Activated naive CD8-positive, alpha-beta T cell treated with anti-CD3 and anti-CD28 coated beads, Interleukin-2, amount 50 U/mL, for 24 hours (primary cell): ENCODE data around the gene VTI1A.
A peak's percentile ranks its signal among the peaks of the same experiment; 100 is the strongest.
"Not testable (repeated sequence)": the region's sequence is repeated elsewhere in the genome, so short reads cannot be mapped to it uniquely, and the experiment has no call there.

Experiments
- ATAC-seq: fragments of 150-1000 bp; cut with Tn5 transposase; one replicate; pipeline ENCODE4 v1.10.0; 2021
- DNase-seq: peaks from one replicate; pipeline ENCODE4 v3.0.0; 2021
- H3K27ac Mint-ChIP-seq: one replicate; pipeline ENCODE4 v1.8.0; 2021; ENCODE audit warnings: mild to moderate bottlenecking, mixed read lengths
- H3K27me3 Mint-ChIP-seq: one replicate; pipeline ENCODE4 v1.8.0; 2021; ENCODE audit warnings: mixed read lengths
- H3K36me3 Mint-ChIP-seq: one replicate; pipeline ENCODE4 v1.8.0; 2021; ENCODE audit warnings: low read depth, mixed read lengths
- H3K4me1 Mint-ChIP-seq: one replicate; pipeline ENCODE4 v1.8.0; 2021; ENCODE audit warnings: mixed read lengths
- H3K4me3 Mint-ChIP-seq: one replicate; pipeline ENCODE4 v1.8.0; 2021; ENCODE audit warnings: mild to moderate bottlenecking, moderate library complexity, mixed read lengths
- H3K9me3 Mint-ChIP-seq: one replicate; pipeline ENCODE4 v1.8.0; 2021; ENCODE audit warnings: mixed read lengths

The VTI1A gene

GRCh38 chr10:112434988-112435619, 11.9 kb upstream of the VTI1A start:
- no peak overlapping the region for H3K27ac Mint-ChIP-seq
- no peaks in the 10 kb centered on the region for H3K4me1 Mint-ChIP-seq
- no peaks in the 10 kb centered on the region for H3K27me3 Mint-ChIP-seq
- H3K9me3 Mint-ChIP-seq = no peaks in the 10 kb centered on the region
- no peak for DNase-seq
- no peak overlapping the region for H3K4me3 Mint-ChIP-seq
- peaks cover 30% of the 10 kb centered on the region for H3K36me3 Mint-ChIP-seq
- ATAC-seq = no peak

DNA sequence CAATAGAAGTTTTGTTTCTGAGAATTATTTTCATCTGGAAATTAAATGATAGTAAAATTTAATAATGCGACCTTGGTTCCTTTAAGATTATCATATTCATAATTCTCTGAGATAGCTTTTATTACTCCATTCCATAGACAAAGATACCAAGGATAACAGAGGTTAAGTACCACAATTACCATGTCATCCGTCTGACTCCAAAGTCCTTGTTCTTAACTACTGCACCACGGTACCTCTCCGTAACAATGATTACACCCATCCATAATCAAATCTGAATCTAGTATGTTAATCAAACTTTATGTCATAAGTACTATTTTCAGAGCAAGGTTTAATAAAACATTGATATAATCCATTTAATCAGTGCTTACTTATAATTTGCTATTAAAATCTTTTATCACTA, 8.7 kb upstream of the VTI1A start:
- no peak for ATAC-seq
- peaks cover 41% of the 10 kb centered on the region for H3K36me3 Mint-ChIP-seq
- DNase-seq = no peak
- H3K9me3 Mint-ChIP-seq = no peaks in the 10 kb centered on the region
- H3K4me3 Mint-ChIP-seq = no peak overlapping the region
- no peaks in the 10 kb centered on the region for H3K27me3 Mint-ChIP-seq
- H3K27ac Mint-ChIP-seq = no peak overlapping the region
- peaks cover 17% of the 10 kb centered on the region for H3K4me1 Mint-ChIP-seq

DNA sequence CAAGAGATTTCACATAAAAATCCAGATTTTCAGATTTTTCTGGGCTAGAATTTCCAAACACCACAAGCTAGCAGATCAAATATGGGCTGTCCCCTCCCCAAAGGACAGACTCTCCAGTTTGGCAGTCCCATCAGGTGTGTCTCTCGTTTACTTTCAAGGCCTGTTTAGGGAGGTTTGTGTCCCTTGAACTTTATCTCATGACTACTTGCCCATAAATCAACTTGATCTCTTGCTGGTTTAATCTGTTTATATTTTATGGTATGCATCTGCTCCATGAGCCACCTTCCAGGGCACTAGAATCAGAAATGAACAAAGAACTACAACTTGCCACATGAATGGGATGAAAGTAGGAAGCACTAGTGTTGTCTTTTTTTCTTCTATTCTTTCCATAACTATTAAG, 5.5 kb upstream of the VTI1A start:
- Mint-ChIP-seq H3K36me3 (peaks cover 47% of the 10 kb centered on the region), H3K9me3 (no peaks in the 10 kb centered on the region), H3K4me1 (peaks cover 41% of the 10 kb centered on the region), H3K4me3 (no peak overlapping the region), H3K27me3 (no peaks in the 10 kb centered on the region), H3K27ac (peak overlapping the region; percentile 64)
- ATAC-seq (no peak), DNase-seq (no peak)

- Mint-ChIP-seq H3K4me1 (peaks cover 41% of the 10 kb centered on the region), H3K36me3 (peaks cover 50% of the 10 kb centered on the region), H3K9me3 (no peaks in the 10 kb centered on the region), H3K27me3 (no peaks in the 10 kb centered on the region), H3K27ac (peak overlapping the region; percentile 64), H3K4me3 (no peak overlapping the region)
- ATAC-seq (no peak), DNase-seq (no peak)
Measured at GRCh38 chr10:112442063-112442462, 5.0 kb upstream of the VTI1A start.

DNA sequence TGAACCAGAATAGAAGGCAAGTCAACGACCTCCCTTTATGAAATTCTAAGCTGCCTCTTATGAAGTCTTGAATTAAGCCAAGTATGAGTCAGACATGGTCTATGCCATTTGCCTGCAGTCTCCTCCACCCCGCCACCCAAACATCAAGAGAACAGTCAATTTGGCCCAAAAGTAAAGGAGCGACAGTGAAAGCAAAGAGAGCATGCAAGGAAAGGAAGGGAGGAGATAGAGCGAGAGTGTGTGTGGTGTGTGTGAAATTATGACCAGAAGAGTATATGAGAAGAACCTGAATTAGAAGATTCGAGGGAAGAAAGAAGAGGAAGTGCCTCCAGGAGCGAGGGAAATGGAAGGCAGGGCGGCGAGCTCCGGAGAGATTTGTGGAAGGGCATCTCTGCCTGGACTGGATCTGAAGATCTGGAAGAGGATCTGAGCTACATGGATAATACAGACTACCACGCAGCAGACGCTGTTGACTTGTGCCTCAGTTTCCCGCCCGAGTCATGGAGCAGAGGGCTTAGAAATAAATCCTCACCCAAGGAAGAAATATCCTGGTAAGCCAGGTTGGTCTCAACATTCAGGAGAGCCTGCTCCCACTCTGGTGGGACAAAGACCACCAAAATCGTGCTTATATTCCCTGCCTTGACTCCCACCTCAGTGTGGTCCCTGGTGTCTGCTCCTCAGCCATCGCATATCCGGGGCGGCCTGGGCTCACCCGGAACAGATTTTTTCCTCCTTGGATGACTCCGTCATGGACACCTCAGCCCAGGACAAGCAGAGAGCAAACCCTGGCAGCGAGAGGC, 760 bp upstream of the VTI1A start:
- peaks cover 50% of the 10 kb centered on the region for H3K36me3 Mint-ChIP-seq
- H3K4me3 Mint-ChIP-seq = peak overlapping the region; percentile 95
- H3K27ac Mint-ChIP-seq = peak overlapping the region; percentile 95
- ATAC-seq (no peak), DNase-seq (peak; percentile 12)
- no peaks in the 10 kb centered on the region for H3K9me3 Mint-ChIP-seq
- peaks cover 65% of the 10 kb centered on the region for H3K4me1 Mint-ChIP-seq
- H3K27me3 Mint-ChIP-seq = no peaks in the 10 kb centered on the region

DNA sequence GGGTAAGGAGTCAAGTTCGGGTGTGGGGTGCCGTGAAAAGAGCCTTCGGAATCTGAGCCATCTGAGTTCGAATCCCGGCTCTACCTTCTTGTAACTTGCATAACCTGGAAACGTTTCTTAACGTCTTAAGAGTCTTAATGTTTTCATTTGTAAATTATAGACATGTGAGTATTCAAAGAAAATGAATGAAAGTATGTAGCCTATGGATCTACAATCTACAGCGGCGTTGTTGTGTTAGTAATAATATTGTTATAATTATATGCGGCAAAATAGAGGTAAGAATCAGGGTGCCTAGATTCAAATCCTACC, 559 bp downstream of the VTI1A start:
- H3K27me3 Mint-ChIP-seq = no peaks in the 10 kb centered on the region
- peak overlapping the region; percentile 95 for H3K27ac Mint-ChIP-seq
- no peaks in the 10 kb centered on the region for H3K9me3 Mint-ChIP-seq
- ATAC-seq = no peak
- H3K4me1 Mint-ChIP-seq = peaks cover 57% of the 10 kb centered on the region
- H3K4me3 Mint-ChIP-seq = peak overlapping the region; percentile 95
- peaks cover 38% of the 10 kb centered on the region for H3K36me3 Mint-ChIP-seq
- no peak for DNase-seq

DNA sequence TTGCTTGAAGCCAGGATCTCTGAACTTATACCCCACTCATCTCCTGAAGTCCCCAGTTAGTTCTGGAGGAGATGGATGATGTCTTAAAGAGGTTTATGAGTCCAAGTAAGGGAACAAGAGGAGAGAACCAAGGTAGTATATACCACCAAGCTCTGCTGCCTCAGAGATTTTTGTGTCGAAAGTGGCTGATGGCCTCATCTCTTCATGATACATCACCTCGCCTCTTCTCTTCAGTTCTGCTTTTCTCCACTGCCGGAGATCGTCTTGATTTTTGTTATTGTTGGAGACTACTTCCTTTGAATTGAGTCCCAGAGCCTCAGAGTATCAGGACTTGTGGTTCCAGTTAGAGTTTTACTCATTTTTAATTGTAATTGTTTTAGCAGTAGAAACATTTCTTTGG, 1.9 kb downstream of the VTI1A start:
- Mint-ChIP-seq H3K4me1 (peaks cover 49% of the 10 kb centered on the region), H3K9me3 (no peaks in the 10 kb centered on the region), H3K4me3 (peak overlapping the region; percentile 95), H3K36me3 (peaks cover 31% of the 10 kb centered on the region), H3K27me3 (no peaks in the 10 kb centered on the region), H3K27ac (peak overlapping the region; percentile 65)
- DNase-seq = no peak
- ATAC-seq = no peak

GRCh38 chr10:112454910-112455779, 8.1 kb downstream of the VTI1A start:
- H3K36me3 Mint-ChIP-seq = peaks cover 3% of the 10 kb centered on the region
- DNase-seq (no peak), ATAC-seq (no peak)
- H3K27ac Mint-ChIP-seq = peak overlapping the region; percentile 91
- no peaks in the 10 kb centered on the region for H3K27me3 Mint-ChIP-seq
- no peaks in the 10 kb centered on the region for H3K9me3 Mint-ChIP-seq
- peaks cover 32% of the 10 kb centered on the region for H3K4me1 Mint-ChIP-seq
- peak overlapping the region; percentile 39 for H3K4me3 Mint-ChIP-seq

GRCh38 chr10:112456533-112456932, 9.5 kb downstream of the VTI1A start:
- H3K4me3 Mint-ChIP-seq = no peak overlapping the region

DNA sequence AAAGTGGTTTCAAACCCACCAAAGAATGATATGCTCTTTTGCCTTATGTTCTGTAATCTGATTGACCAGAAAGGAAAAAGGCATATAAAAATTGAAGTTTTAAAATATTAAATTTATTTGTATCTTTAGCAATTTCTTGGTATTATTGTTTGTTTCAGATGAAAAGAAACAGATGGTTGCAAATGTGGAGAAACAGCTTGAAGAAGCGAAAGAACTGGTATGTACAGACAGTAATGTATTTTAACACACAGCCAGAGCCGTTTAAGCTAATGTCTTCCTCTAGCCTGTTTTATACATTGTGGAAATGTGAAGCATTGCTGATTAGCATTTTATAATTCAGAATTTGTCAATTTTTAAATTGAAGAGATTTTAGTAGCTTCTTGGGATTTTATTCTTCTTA, 13.4 kb downstream of the VTI1A start:
- peaks cover 46% of the 10 kb centered on the region for H3K4me1 Mint-ChIP-seq
- ATAC-seq (no peak), DNase-seq (no peak)

More at GRCh38 chr10:112456533-112456932, 9.5 kb downstream of the VTI1A start:
- no peak for ATAC-seq
- peaks cover 34% of the 10 kb centered on the region for H3K4me1 Mint-ChIP-seq
- H3K9me3 Mint-ChIP-seq = no peaks in the 10 kb centered on the region
- H3K36me3 Mint-ChIP-seq = peaks cover 4% of the 10 kb centered on the region
- DNase-seq = no peak
- no peaks in the 10 kb centered on the region for H3K27me3 Mint-ChIP-seq
- H3K27ac Mint-ChIP-seq = no peak overlapping the region

DNA sequence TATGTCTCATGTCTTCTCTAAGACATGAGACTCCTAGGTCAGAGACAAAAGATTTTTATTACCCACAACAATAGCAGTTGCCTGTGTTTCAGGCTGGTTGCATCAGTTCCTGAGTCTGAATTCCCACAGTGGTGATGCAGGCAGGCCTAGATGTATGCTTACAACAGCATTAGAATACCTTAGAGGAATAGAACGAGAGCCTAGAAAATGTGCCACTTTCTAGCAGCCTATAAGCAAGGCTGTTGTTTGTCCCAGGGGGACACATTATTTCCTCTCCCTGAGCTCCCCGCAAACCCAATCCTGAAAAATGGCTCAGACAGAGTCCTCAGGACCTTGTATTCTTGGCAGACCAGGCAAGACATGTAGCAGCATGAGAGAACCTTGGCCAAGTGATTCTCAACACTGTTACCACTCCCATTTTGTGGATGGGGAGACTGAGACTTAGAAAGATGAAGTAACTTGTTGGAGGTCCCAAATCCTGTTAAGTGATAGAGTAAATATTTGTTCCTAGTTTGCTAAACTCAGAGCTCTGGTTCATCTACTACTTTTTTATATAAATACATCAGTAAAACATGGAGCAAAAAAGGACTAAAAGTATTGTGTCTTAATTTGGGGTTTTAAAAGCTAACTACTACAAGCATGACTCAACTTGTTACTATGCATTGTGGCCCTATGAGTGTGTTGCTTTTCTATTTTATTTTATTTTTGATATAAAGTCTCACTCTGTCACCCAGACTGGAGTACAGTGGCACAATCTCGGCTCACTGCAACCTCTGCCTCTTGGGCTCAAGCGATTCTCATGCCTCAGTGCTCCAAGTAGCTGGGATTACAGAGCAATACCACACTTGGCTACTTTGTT, 14.2 kb downstream of the VTI1A start:
- H3K9me3 Mint-ChIP-seq = peaks cover 5% of the 10 kb centered on the region
- peak; percentile 95 for ATAC-seq
- H3K36me3 Mint-ChIP-seq = peaks cover 32% of the 10 kb centered on the region
- H3K4me3 Mint-ChIP-seq = no peak overlapping the region
- H3K27ac Mint-ChIP-seq = peak overlapping the region; percentile 93
- DNase-seq = peak; percentile 40
- H3K27me3 Mint-ChIP-seq = no peaks in the 10 kb centered on the region
- H3K4me1 Mint-ChIP-seq = peaks cover 40% of the 10 kb centered on the region

More for the DNA sequence above, 13.4 kb downstream of the VTI1A start:
- Mint-ChIP-seq H3K4me3 (no peak overlapping the region), H3K36me3 (peaks cover 24% of the 10 kb centered on the region), H3K27ac (no peak overlapping the region), H3K27me3 (no peaks in the 10 kb centered on the region), H3K9me3 (peaks cover 5% of the 10 kb centered on the region)

GRCh38 chr10:112464074-112464473, 17.1 kb downstream of the VTI1A start:
- Mint-ChIP-seq H3K4me1 (peaks cover 32% of the 10 kb centered on the region), H3K36me3 (peaks cover 38% of the 10 kb centered on the region)
- H3K9me3 Mint-ChIP-seq, H3K27me3 Mint-ChIP-seq, H3K27ac Mint-ChIP-seq, DNase-seq, ATAC-seq, H3K4me3 Mint-ChIP-seq: not testable (repeated sequence)

DNA sequence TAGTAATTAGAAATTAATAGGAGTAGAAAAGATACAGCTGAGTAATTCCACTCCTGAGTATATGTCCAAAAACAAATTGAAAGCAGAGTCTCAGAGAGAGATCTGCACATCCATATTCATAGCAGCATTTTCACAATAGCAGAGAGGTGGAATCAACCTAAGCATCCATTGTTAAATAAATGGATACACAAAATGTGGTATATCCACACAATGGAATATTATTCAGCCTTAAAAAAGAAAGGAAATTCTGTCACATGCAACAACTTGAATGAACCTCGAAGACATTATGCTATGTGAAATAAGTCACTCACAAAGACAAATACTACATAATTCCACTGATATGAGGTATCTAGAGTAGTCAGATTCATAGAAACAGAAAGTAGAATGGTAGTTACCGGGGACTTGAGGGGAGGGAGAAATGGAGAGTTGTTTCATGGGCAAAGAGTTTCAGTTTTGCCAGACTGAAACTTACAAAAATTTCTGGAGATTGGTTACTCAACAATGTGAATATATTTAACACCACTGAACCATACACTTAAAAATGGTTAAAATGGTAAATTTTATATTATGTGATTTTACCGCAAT, 18.4 kb downstream of the VTI1A start:
- H3K36me3 Mint-ChIP-seq = peaks cover 40% of the 10 kb centered on the region
- ATAC-seq (peak; percentile 58), DNase-seq (no peak)
- peaks cover 29% of the 10 kb centered on the region for H3K4me1 Mint-ChIP-seq
- H3K27me3 Mint-ChIP-seq = no peaks in the 10 kb centered on the region
- peaks cover 5% of the 10 kb centered on the region for H3K9me3 Mint-ChIP-seq
- H3K4me3 Mint-ChIP-seq = no peak overlapping the region
- H3K27ac Mint-ChIP-seq = peak overlapping the region; percentile 60

GRCh38 chr10:112466802-112467201, 19.8 kb downstream of the VTI1A start:
- H3K27ac Mint-ChIP-seq = no peak overlapping the region
- peaks cover 5% of the 10 kb centered on the region for H3K9me3 Mint-ChIP-seq

More at GRCh38 chr10:112466802-112467201, 19.8 kb downstream of the VTI1A start:
- DNase-seq = no peak
- no peak overlapping the region for H3K4me3 Mint-ChIP-seq
- ATAC-seq = no peak
- H3K4me1 Mint-ChIP-seq = peaks cover 25% of the 10 kb centered on the region
- H3K36me3 Mint-ChIP-seq = peaks cover 38% of the 10 kb centered on the region
- no peaks in the 10 kb centered on the region for H3K27me3 Mint-ChIP-seq
